H9 (cell line): ENCODE measurements around the gene PAQR7. TPM values are rescaled to one million over a fixed set of nuclear protein-coding genes. Genes with fewer than 3 reads are reported as not detected.

ENCODE experiments used
- DNase-seq: peaks from one replicate; pipeline ENCODE4 v3.0.0-alpha.2; 2017
- H2AFZ ChIP-seq: one replicate; pipeline ENCODE4 v1.6.1; 2013; ENCODE audit warnings: mild to moderate bottlenecking, low read length, control low read depth, moderate library complexity
- H2AK5ac ChIP-seq: 2 replicates; pipeline ENCODE4 v1.6.1; 2013; ENCODE audit warnings: low read length, control low read depth, mixed read lengths; ENCODE audit not compliant: insufficient read length
- H2BK120ac ChIP-seq: one replicate; pipeline ENCODE4 v1.6.1; 2013; ENCODE audit warnings: low read depth, mild to moderate bottlenecking, low read length, control low read depth, inconsistent platforms; ENCODE audit not compliant: poor library complexity, severe bottlenecking
- H2BK12ac ChIP-seq: 2 replicates; pipeline ENCODE4 v1.6.1; 2013; ENCODE audit warnings: low read length, control low read depth, mixed read lengths, low read depth; ENCODE audit not compliant: insufficient read length
- H2BK15ac ChIP-seq: 2 replicates; pipeline ENCODE4 v1.6.1; 2013; ENCODE audit warnings: low read depth, low read length, control low read depth
- H2BK20ac ChIP-seq: one replicate; pipeline ENCODE4 v1.6.1; 2013; ENCODE audit warnings: low read depth, mild to moderate bottlenecking, low read length, control low read depth, inconsistent platforms; ENCODE audit not compliant: poor library complexity, severe bottlenecking
- H2BK5ac ChIP-seq: 2 replicates; pipeline ENCODE4 v1.6.1; 2013; ENCODE audit warnings: low read length, control low read depth, mixed read lengths; ENCODE audit not compliant: insufficient read length
- H3K14ac ChIP-seq: 2 replicates; pipeline ENCODE4 v1.6.1; 2013; ENCODE audit warnings: low read length, control low read depth; ENCODE audit not compliant: insufficient read depth
- H3K18ac ChIP-seq: 2 replicates; pipeline ENCODE4 v1.6.1; 2013; ENCODE audit warnings: low read depth, mild to moderate bottlenecking, mixed read lengths, low read length, control low read depth; ENCODE audit not compliant: insufficient read length
- H3K23ac ChIP-seq: 2 replicates; pipeline ENCODE4 v1.6.1; 2013; ENCODE audit warnings: low read length, control low read depth, mixed read lengths, low read depth; ENCODE audit not compliant: insufficient read length
- H3K23me2 ChIP-seq: 2 replicates; pipeline ENCODE4 v1.6.1; 2013; ENCODE audit warnings: low read depth, mild to moderate bottlenecking, mixed read lengths, low read length, control low read depth; ENCODE audit not compliant: insufficient read length, poor library complexity, severe bottlenecking
- H3K27ac ChIP-seq: 2 replicates; pipeline ENCODE4 v1.5.1; 2013; ENCODE audit warnings: low read length, control low read depth, mixed read lengths, low read depth; ENCODE audit not compliant: insufficient read length
- H3K27me3 ChIP-seq: 2 replicates; pipeline ENCODE4 v1.6.1; 2013; ENCODE audit warnings: low read length, control low read depth, inconsistent platforms; ENCODE audit not compliant: insufficient read depth
- H3K4ac ChIP-seq: 2 replicates; pipeline ENCODE4 v1.6.1; 2013; ENCODE audit warnings: low read depth, mild to moderate bottlenecking, control low read depth, inconsistent platforms, low read length, moderate library complexity
- H3K4me1 ChIP-seq: 2 replicates; pipeline ENCODE4 v1.6.1; 2013; ENCODE audit warnings: low read length, control low read depth, inconsistent platforms; ENCODE audit not compliant: insufficient read depth
- H3K4me2 ChIP-seq: 2 replicates; pipeline ENCODE4 v1.6.1; 2013; ENCODE audit warnings: low read length, control low read depth, mixed read lengths; ENCODE audit not compliant: insufficient read length, insufficient read depth
- H3K56ac ChIP-seq: 2 replicates; pipeline ENCODE4 v1.6.1; 2013; ENCODE audit warnings: low read depth, mild to moderate bottlenecking, mixed read lengths, low read length, control low read depth; ENCODE audit not compliant: insufficient read length
- H3K79me1 ChIP-seq: 2 replicates; pipeline ENCODE4 v1.6.1; 2013; ENCODE audit warnings: low read depth, mild to moderate bottlenecking, moderate library complexity, low read length, control low read depth, inconsistent platforms; ENCODE audit not compliant: insufficient read depth, poor library complexity, severe bottlenecking
- H3K79me2 ChIP-seq: 2 replicates; pipeline ENCODE4 v1.6.1; 2013; ENCODE audit warnings: low read length, control low read depth, inconsistent platforms; ENCODE audit not compliant: insufficient read depth
- H3K9ac ChIP-seq: 2 replicates; pipeline ENCODE4 v1.6.1; 2013; ENCODE audit warnings: low read length, control low read depth, mixed read lengths; ENCODE audit not compliant: insufficient read length; ENCODE audit errors: extremely low read depth
- H3K9me3 ChIP-seq: one replicate; pipeline ENCODE4 v1.6.1; 2013; ENCODE audit warnings: low read depth, low read length, inconsistent platforms; ENCODE audit not compliant: control insufficient read depth
- H3T11ph ChIP-seq: one replicate; pipeline ENCODE4 v1.6.1; 2013; ENCODE audit warnings: mild to moderate bottlenecking, low read length, control low read depth, inconsistent platforms
- H4K20me1 ChIP-seq: one replicate; pipeline ENCODE4 v1.6.1; 2013; ENCODE audit not compliant: control insufficient read depth, insufficient read length, insufficient read depth
- H4K5ac ChIP-seq: 2 replicates; pipeline ENCODE4 v1.6.1; 2013; ENCODE audit warnings: low read depth, mild to moderate bottlenecking, mixed read lengths, low read length, control low read depth; ENCODE audit not compliant: insufficient read length
- H4K8ac ChIP-seq: replicated peaks from 2 replicates; pipeline ENCODE4 v1.6.1; 2013; ENCODE audit warnings: low read length, control low read depth, mixed read lengths, low read depth; ENCODE audit not compliant: insufficient read length
- H4K91ac ChIP-seq: 2 replicates; pipeline ENCODE4 v1.6.1; 2013; ENCODE audit warnings: low read depth, mild to moderate bottlenecking, moderate library complexity, mixed read lengths, low read length, control low read depth; ENCODE audit not compliant: insufficient read length
- H3K27ac Mint-ChIP-seq, 3 experiments: 2 replicates in 2 of 3; 3 replicates in 1 of 3; pipeline ENCODE4 v1.8.0; 2020 to 2021; ENCODE audit warnings: mixed read lengths in 3 of 3, mild to moderate bottlenecking in 1 of 3, moderate library complexity in 1 of 3
- H3K27me3 Mint-ChIP-seq: 2 replicates; pipeline ENCODE4 v1.8.0; 2021; ENCODE audit warnings: low read depth, mild to moderate bottlenecking, moderate library complexity, mixed read lengths
- H3K36me3 Mint-ChIP-seq, 3 experiments: 2 replicates in 2 of 3; 3 replicates in 1 of 3; pipeline ENCODE4 v1.8.0; 2020 to 2021; ENCODE audit warnings: low read depth in 3 of 3, mixed read lengths in 3 of 3; ENCODE audit not compliant: insufficient read depth in 1 of 3
- H3K4me1 Mint-ChIP-seq, 2 experiments: 2 replicates each; pipeline ENCODE4 v1.8.0; 2020; ENCODE audit warnings: mixed read lengths in 2 of 2
- H3K4me3 Mint-ChIP-seq, 2 experiments: 2 replicates in 1 of 2; 3 replicates in 1 of 2; pipeline ENCODE4 v1.8.0; 2020 to 2021; ENCODE audit warnings: mild to moderate bottlenecking in 2 of 2, mixed read lengths in 2 of 2, moderate library complexity in 1 of 2
- H3K9me3 Mint-ChIP-seq, 2 experiments: 2 replicates in 1 of 2; 3 replicates in 1 of 2; pipeline ENCODE4 v1.8.0; 2020; ENCODE audit warnings: mild to moderate bottlenecking in 2 of 2, mixed read lengths in 2 of 2, moderate library complexity in 1 of 2
- WGBS: extraction: QIAGEN DNeasy Blood & Tissue Kit; methylation state at CpG from one replicate; pipeline ENCODE4 v1.1.7; 2013; ENCODE audit warnings: missing lambda C conversion rate, low lambda C conversion rate, mixed read lengths; ENCODE audit not compliant: insufficient read length; ENCODE audit errors: extremely low coverage; 5-methylcytosine and 5-hydroxymethylcytosine counted together
- total RNA-seq: library from RNA; stranded (reverse); gene quantifications from 2 replicates; pipeline ENCODE4 v1.2.1, GENCODE V29; 2021
- TF ChIP-seq, protein P1 (sequence below): fragments of 200-600 bp; sonication (generic); conservative IDR thresholded peaks from 3 replicates; pipeline ENCODE4 v1.8.0; 2021; ENCODE audit warnings: antibody characterized with exemption, mild to moderate bottlenecking

Gene PAQR7
- total RNA-seq, 1 experiment from 2014 or later, result 6.3 TPM

GRCh38 chr1:25912076-25912831 is 36.7 kb upstream of the PAQR7 start:
- no peak overlapping the region for H3K27ac ChIP-seq
- no peak overlapping the region for H3K4me2 ChIP-seq
- H2AK5ac ChIP-seq, result no peak overlapping the region
- no peak overlapping the region for H3K14ac ChIP-seq
- no peak overlapping the region for H4K5ac ChIP-seq
- H2BK20ac ChIP-seq, result no peak overlapping the region
- Mint-ChIP-seq H3K27ac (no peak overlapping the region), H3K36me3 (no peaks in the 10 kb centered on the region; a peak in 1 of 7 replicates), H3K9me3 (no peaks in the 10 kb centered on the region), H3K4me3 (no peak overlapping the region), H3K27me3 (peaks cover 24% of the 10 kb centered on the region), H3K4me1 (peaks cover 11 to 12% of the 10 kb centered on the region in 2 experiments)
- H4K20me1 ChIP-seq, result no peaks in the 10 kb centered on the region
- no CpG with 5 or more reads among the region's 5 CpGs for WGBS
- TF ChIP-seq, protein P1, sequence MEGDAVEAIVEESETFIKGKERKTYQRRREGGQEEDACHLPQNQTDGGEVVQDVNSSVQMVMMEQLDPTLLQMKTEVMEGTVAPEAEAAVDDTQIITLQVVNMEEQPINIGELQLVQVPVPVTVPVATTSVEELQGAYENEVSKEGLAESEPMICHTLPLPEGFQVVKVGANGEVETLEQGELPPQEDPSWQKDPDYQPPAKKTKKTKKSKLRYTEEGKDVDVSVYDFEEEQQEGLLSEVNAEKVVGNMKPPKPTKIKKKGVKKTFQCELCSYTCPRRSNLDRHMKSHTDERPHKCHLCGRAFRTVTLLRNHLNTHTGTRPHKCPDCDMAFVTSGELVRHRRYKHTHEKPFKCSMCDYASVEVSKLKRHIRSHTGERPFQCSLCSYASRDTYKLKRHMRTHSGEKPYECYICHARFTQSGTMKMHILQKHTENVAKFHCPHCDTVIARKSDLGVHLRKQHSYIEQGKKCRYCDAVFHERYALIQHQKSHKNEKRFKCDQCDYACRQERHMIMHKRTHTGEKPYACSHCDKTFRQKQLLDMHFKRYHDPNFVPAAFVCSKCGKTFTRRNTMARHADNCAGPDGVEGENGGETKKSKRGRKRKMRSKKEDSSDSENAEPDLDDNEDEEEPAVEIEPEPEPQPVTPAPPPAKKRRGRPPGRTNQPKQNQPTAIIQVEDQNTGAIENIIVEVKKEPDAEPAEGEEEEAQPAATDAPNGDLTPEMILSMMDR, result no peak
- no peak overlapping the region for H2BK15ac ChIP-seq
- H2BK120ac ChIP-seq, result no peak overlapping the region
- H3K79me1 ChIP-seq, result no peaks in the 10 kb centered on the region
- no peaks in the 10 kb centered on the region for H3K27me3 ChIP-seq
- H3K4me1 ChIP-seq, result no peaks in the 10 kb centered on the region
- H3K23ac ChIP-seq, result no peak overlapping the region
- no peak overlapping the region for H3K18ac ChIP-seq
- no peaks in the 10 kb centered on the region for H3K23me2 ChIP-seq
- no peak overlapping the region for H4K8ac ChIP-seq
- H3K79me2 ChIP-seq, result no peaks in the 10 kb centered on the region
- no peak overlapping the region for H3K4ac ChIP-seq
- no peak overlapping the region for H2BK5ac ChIP-seq
- DNase-seq, result no peak
- no peaks in the 10 kb centered on the region for H3K9me3 ChIP-seq
- no peak overlapping the region for H2BK12ac ChIP-seq
- no peak overlapping the region for H3K56ac ChIP-seq
- H3K9ac ChIP-seq, result no peak overlapping the region
- no peak overlapping the region for H4K91ac ChIP-seq
- no peak overlapping the region for H3T11ph ChIP-seq
- no peak overlapping the region for H2AFZ ChIP-seq
